ENCODE data around the gene FYCO1.
A peak's percentile ranks its signal among the peaks of the same experiment; 100 is the strongest.

FYCO1 gene

DNA sequence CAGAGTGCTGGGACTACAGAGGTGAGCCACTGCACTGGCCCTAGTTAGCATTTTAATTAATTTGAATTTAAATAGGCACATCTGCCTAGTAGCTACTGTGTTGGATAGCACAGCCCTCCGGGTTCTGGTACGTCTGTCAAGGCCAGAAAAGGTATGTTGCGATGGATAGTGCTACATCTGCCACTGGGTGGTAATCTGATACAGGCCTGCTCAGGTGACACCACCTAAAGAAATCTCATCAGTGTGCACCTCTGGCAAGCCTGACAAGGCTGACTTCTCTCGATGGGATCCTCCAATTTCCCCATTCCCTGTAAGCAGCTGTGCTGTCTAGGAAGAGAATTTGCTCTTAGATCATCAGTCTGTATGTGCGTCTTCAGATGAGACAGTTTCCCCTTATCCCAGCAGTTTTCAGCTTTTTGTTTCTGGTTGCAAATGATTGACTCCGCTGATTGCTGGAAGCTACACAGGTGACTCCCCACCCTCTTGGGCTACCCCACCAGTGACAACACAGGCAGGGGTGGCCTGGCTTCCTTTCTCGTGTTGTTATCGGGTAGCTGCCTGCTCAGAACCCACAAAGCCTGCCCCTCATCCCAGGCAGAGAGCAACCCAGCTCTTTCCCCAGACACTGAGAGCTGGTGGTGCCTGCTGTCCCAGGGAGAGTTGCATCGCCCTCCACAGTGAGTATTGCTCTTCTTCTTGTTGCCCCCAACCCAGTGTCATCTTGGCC, 109.5 kb downstream of the FYCO1 start, which contains the start of gene CCR9:
Gene CCR9 (plus strand): TSS at position 565 of the 727 bp plus-strand sequence. CDS start 8,391 bp downstream, outside the sequence.
- no peak for DNase-seq (ENCODE audit: low read depth)

DNA sequence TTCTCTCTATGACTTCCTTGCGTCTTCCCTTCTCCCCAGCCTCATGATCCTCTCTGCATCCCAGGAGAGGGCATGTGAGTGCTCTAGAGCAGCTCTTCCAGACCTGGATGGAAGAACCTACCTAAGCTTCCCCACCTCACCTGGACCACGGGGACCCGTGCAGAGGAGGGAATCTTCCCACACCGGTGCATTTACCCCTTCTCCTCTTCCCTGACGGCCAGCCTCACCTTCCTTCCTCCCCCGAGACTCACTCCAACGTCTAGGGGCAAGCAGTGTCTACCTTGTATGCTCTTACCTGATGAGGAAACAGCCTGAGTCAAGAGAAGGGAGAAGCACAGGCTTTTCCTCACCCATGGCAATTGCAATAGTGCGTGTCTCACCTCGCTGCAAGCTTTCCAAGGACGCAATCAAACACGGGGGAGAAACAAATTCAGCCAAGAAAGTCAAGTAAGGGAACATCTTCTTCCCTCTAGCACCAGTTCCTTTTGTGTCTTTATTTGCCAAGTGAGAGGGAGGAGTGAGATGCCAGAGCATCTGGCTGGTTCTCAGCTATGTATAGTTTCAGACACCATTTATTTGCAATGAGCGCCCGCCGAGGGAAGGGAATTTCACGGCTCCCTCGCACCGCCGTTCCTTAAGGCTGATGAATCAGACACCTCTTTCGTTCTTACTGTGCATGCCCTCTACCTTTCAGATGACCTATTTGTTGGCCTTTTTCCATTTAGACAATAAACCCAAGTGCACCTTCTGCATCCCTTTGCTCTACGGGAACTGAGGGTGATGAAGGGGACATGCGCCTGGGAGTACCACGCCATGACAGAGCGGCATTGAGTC, 111.0 kb downstream of the FYCO1 start:
- DNase-seq (ENCODE audit: low read depth), result no peak

GRCh38 chr3:45881078-45882022, 114.3 kb downstream of the FYCO1 start:
- DNase-seq (ENCODE audit: low read depth), result peak; percentile 44

GRCh38 chr3:45880725-45881077, 114.9 kb downstream of the FYCO1 start:
- DNase-seq (ENCODE audit: low read depth), result no peak

DNA sequence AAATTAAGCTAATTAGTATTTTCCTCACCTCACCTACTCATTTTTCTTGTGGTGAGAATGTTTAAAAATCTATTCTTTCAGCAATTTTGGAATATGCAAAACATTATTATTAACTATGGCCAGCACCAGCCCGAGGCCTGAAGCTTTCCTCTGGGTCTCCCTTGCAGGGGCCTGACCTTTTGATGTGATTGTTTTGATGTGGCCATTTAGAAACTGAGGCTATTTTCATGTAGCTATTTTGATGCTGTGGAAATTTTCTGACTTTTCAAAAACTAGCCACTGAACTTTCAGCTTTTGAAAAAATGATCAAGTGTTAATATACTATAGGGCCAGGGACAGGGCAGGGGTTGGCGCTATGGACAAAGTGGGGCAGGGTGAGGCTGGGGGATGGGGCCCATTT, 117.5 kb downstream of the FYCO1 start:
- no peak for DNase-seq (ENCODE audit: low read depth)

DNA sequence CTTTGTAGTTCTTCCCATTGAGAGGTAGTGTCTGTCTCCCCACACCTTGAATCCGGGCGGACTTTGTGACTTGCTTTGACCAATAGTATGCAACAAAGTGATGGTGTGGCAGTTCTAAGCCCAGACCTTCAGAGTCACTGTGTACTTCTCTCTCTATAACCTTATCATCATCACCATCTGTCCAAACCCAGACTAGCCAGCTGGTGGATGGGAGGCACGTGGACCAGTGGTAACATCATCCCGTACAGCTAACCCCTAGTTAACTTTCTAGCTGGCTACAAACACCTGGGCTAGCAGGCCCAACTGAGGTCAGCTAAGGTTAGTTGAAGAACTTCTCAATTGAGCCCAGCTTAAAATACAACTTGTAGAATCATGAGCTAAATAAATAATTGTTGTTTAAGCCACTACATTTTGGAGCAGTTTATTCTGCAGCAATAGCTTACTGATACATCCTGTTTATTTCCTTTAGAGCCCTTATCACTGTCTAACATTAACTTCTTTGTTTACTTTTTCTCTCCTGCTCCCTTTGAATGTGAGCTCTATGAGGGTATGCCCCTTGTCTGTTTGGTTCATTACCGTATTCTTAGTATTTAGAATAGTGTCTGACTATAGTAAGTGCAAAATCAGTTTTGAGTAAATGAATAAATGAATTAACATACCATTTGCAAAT, 120.8 kb downstream of the FYCO1 start:
- DNase-seq (ENCODE audit: low read depth), result no peak

- no peak for DNase-seq (ENCODE audit: low read depth)
Observed at GRCh38 chr3:45873638-45874037, 122.0 kb downstream of the FYCO1 start.

DNA sequence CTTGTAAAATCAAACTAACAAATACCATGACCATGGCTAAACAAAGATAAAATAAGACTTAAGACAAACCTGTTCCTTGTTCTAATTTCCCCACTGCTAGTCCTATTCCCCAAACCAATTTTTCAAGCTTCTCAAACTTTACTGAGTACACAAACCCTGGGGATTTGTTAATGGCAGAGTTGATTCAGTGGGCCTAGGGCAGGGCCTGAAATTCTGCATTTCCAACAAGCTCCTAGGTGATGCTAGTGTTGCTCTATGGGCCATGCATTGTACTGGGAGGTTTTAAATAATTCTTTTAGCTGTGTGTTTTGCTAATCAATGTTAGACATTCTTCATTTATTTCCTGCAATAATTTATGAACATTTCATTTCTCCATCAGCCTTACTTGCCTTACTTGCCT, 122.6 kb downstream of the FYCO1 start:
- no peak for DNase-seq (ENCODE audit: low read depth)

GRCh38 chr3:45872569-45872968, 123.1 kb downstream of the FYCO1 start:
- no peak for DNase-seq (ENCODE audit: low read depth)

DNA sequence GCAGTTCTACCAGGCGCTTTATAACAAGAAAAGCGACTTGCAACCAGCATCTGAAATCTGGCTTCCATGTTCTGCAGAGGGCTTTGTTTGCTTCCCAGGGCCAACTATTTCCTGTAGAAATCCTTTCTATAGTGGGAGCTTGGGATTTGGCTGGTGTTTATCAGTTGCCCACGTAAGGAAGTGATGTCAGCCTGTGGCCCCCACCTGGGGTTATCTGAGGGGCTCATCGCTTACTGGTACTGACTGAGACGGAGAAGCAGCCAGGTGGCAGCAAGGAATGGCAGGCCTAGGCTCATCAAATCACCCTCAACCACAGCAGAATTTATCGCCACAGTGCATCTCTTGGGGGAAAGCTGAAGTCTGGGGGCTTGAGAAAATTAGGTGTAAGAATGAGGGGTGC, 123.8 kb downstream of the FYCO1 start:
- DNase-seq (ENCODE audit: low read depth), result no peak

- DNase-seq (ENCODE audit: low read depth), result peak; percentile 38
Observed at GRCh38 chr3:45870099-45870498, 125.5 kb downstream of the FYCO1 start.

- DNase-seq (ENCODE audit: low read depth), result no peak
Observed at GRCh38 chr3:45869638-45870037, 126.0 kb downstream of the FYCO1 start.

DNA sequence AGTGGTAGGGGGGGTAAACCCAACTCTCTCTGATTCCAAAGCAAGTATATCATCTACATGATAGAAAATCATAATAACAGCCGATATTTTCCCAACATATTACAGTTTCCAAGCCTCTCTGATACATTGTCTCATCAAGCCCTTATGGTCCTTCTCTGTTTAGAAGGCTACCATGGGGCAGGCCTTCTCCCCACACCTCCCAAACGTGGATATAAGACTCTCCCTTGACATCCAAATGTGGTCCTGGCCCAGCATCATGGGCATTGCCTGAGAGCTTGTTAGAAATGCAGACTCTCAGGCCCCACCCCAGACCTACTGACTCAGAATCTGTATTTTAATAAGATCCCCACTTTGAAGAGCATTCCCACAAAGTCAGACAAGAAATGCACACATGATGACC, 127.0 kb downstream of the FYCO1 start:
- DNase-seq (ENCODE audit: low read depth), result no peak

- no peak for DNase-seq (ENCODE audit: low read depth)
Observed at GRCh38 chr3:45868213-45868612, 127.4 kb downstream of the FYCO1 start.

Measured in stimulated activated CD8-positive, alpha-beta memory T cell treated with anti-CD3 and anti-CD28 coated beads, Interleukin-12 subunit alpha, Interleukin-12 subunit beta, amount 100 ng/mL, for 4 hours (primary cell).